ENCODE data around the gene ID1. TPM values are rescaled to one million over a fixed set of nuclear protein-coding genes. Genes with fewer than 3 reads are reported as not detected.
"Not testable (repeated sequence)": the region's sequence is repeated elsewhere in the genome, so short reads cannot be mapped to it uniquely, and the experiment has no call there.

Gene ID1
- total and polyA plus RNA-seq, 2 of the 13 experiments (the other 11 are each of a cell fraction or from before 2014, with no cell fraction given), result 320 to 419 TPM

DNA sequence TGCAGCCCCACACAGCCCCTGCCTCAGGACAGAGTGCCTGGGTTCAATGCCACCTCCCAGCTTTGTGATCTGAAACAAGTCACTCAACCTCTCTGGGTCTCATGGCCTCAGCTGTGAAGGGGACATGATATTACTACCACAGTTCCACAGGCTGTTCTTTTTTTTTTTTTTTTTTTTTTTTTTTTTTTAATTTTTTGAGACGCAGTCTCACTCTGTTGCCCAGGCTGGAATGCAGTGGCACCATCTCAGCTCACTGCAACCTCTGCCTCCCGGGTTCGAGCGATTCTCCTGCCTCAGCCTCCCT lies 8.7 kb upstream of the ID1 start:
- H3K36me3 ChIP-seq (replicated peaks in 1 of 2; ENCODE audit: control insufficient read depth in 1 of 2, insufficient read depth in 2 of 2, low read length in 2 of 2); ATAC-seq; FAIRE-seq; H3K9me3 ChIP-seq (ENCODE audit: low read length); in situ Hi-C loops (cut with HindIII; ENCODE audit: extremely low pct_ligation_motif_present, low pct_unique_long_range_greater_than_20kb); H2AFZ ChIP-seq (ENCODE audit: low read length); H4K20me1 ChIP-seq (ENCODE audit: insufficient read depth, low read length); DNase-seq (ENCODE audit: low spot score); BruUV-seq (replicated peaks); H3K27me3 ChIP-seq (ENCODE audit: control insufficient read depth in 1 of 2, insufficient read depth in 2 of 2, low read length in 2 of 2): not testable (repeated sequence)
- H3K27ac ChIP-seq (ENCODE audit: extremely low read length, insufficient read depth, low read length), result peak overlapping the region; percentile 90
- H3K9ac ChIP-seq (ENCODE audit: insufficient read depth, low read depth, low read length), result peak overlapping the region; percentile 78
- intact Hi-C loops (cut with micrococcal nuclease; ENCODE audit: unreplicated experiment), result loop anchor here (1.0 kb wide), 1 partner anchor 8 kb away; no protein-coding TSS in a partner anchor
- peaks cover 57% of the 10 kb centered on the region for H3K4me1 ChIP-seq (ENCODE audit: insufficient read depth, low read length)
- ChIA-PET POLR2A (interaction anchor here (1.1 to 4.2 kb wide), 8 partner anchors 9 to 28 kb away, joined by 3 to 183 read pairs (median 7); partner anchors contain the start of gene ID1), CTCF (ENCODE audit: low intra/inter-chr PET ratio, low total read pairs) (interaction anchor here (1.5 kb wide), 1 partner anchor 16 kb away, joined by 8 read pairs; no protein-coding TSS in a partner anchor)
- peak overlapping the region in 2 of 3 experiments; percentile 25 to 74; a peak in 4 of 6 replicates for H3K4me3 ChIP-seq (replicated peaks in 1 of 3; ENCODE audit: insufficient read depth in 1 of 3, low read depth in 2 of 3, low read length in 3 of 3)
- WGBS (ENCODE audit: low lambda C conversion rate), result 50% methylated on average over 4 of the region's 4 CpGs
- peak overlapping the region; percentile 78 for H3K4me2 ChIP-seq (ENCODE audit: low read depth, low read length)
- H3K79me2 ChIP-seq (ENCODE audit: insufficient read depth, low read length), result peaks cover 17% of the 10 kb centered on the region
- TF ChIP-seq HNRNPL (IDR thresholded peaks at IDR 0.05; ENCODE audit: low read depth, low read length) (peak; percentile 8; the same call in 1 of the 2 replicates), ZNF619 (CRISPR knock-in tag; IDR thresholded peaks at IDR 0.05) (peak; percentile 11; the same call in 1 of the 2 replicates), HNF4A (CRISPR knock-in tag; IDR thresholded peaks at IDR 0.05) (peak; percentile 16), ZBTB42 (CRISPR knock-in tag; IDR thresholded peaks at IDR 0.05) (peak; percentile 45; the same call in 1 of the 2 replicates), RBFOX2 (IDR thresholded peaks at IDR 0.05; ENCODE audit: low read depth, low read length) (0 out of 2 replicates have a peak, but pooled peaks have one; percentile 53), ZNF121 (CRISPR knock-in tag; IDR thresholded peaks at IDR 0.05) (peak; percentile 65; the same call in 1 of the 2 replicates), ZNF782 (CRISPR knock-in tag; IDR thresholded peaks at IDR 0.05; ENCODE audit: borderline replicate concordance) (0 out of 2 replicates have a peak, but pooled peaks have one; percentile 29), ZBTB7B (CRISPR knock-in tag; IDR thresholded peaks at IDR 0.05) (peak; percentile 24), KDM1A (CRISPR knock-in tag; IDR thresholded peaks at IDR 0.05) (0 out of 2 replicates have a peak, but pooled peaks have one; percentile 16), SP2 (CRISPR knock-in tag; IDR thresholded peaks at IDR 0.05) (peak; percentile 34; the same call in 1 of the 2 replicates)
- TF ChIP-seq, protein P1, sequence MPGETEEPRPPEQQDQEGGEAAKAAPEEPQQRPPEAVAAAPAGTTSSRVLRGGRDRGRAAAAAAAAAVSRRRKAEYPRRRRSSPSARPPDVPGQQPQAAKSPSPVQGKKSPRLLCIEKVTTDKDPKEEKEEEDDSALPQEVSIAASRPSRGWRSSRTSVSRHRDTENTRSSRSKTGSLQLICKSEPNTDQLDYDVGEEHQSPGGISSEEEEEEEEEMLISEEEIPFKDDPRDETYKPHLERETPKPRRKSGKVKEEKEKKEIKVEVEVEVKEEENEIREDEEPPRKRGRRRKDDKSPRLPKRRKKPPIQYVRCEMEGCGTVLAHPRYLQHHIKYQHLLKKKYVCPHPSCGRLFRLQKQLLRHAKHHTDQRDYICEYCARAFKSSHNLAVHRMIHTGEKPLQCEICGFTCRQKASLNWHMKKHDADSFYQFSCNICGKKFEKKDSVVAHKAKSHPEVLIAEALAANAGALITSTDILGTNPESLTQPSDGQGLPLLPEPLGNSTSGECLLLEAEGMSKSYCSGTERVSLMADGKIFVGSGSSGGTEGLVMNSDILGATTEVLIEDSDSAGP (CRISPR knock-in tag; IDR thresholded peaks at IDR 0.05; ENCODE audit: borderline replicate concordance), result 0 out of 2 replicates have a peak, but pooled peaks have one; percentile 43
- TF ChIP-seq, protein P2, sequence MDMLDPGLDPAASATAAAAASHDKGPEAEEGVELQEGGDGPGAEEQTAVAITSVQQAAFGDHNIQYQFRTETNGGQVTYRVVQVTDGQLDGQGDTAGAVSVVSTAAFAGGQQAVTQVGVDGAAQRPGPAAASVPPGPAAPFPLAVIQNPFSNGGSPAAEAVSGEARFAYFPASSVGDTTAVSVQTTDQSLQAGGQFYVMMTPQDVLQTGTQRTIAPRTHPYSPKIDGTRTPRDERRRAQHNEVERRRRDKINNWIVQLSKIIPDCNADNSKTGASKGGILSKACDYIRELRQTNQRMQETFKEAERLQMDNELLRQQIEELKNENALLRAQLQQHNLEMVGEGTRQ (IDR thresholded peaks at IDR 0.05; ENCODE audit: low read depth, low read length), result not testable (repeated sequence)
- TF ChIP-seq, protein P2 (CRISPR knock-in tag; IDR thresholded peaks at IDR 0.05; ENCODE audit: borderline replicate concordance), result peak; percentile 50; the same call in 1 of the 2 replicates
- TF ChIP-seq, protein P3, sequence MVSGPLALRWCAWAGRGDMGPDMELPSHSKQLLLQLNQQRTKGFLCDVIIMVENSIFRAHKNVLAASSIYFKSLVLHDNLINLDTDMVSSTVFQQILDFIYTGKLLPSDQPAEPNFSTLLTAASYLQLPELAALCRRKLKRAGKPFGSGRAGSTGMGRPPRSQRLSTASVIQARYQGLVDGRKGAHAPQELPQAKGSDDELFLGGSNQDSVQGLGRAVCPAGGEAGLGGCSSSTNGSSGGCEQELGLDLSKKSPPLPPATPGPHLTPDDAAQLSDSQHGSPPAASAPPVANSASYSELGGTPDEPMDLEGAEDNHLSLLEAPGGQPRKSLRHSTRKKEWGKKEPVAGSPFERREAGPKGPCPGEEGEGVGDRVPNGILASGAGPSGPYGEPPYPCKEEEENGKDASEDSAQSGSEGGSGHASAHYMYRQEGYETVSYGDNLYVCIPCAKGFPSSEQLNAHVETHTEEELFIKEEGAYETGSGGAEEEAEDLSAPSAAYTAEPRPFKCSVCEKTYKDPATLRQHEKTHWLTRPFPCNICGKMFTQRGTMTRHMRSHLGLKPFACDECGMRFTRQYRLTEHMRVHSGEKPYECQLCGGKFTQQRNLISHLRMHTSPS (CRISPR knock-in tag; IDR thresholded peaks at IDR 0.05; ENCODE audit: low read depth), result peak; percentile 21; the same call in 1 of the 2 replicates
- TF ChIP-seq, protein P4, sequence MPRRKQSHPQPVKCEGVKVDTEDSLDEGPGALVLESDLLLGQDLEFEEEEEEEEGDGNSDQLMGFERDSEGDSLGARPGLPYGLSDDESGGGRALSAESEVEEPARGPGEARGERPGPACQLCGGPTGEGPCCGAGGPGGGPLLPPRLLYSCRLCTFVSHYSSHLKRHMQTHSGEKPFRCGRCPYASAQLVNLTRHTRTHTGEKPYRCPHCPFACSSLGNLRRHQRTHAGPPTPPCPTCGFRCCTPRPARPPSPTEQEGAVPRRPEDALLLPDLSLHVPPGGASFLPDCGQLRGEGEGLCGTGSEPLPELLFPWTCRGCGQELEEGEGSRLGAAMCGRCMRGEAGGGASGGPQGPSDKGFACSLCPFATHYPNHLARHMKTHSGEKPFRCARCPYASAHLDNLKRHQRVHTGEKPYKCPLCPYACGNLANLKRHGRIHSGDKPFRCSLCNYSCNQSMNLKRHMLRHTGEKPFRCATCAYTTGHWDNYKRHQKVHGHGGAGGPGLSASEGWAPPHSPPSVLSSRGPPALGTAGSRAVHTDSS (CRISPR knock-in tag; conservative IDR thresholded peaks at IDR 0.05), result 0 out of 2 replicates have a peak, but pooled peaks have one; percentile 80
- TF ChIP-seq, protein P5, sequence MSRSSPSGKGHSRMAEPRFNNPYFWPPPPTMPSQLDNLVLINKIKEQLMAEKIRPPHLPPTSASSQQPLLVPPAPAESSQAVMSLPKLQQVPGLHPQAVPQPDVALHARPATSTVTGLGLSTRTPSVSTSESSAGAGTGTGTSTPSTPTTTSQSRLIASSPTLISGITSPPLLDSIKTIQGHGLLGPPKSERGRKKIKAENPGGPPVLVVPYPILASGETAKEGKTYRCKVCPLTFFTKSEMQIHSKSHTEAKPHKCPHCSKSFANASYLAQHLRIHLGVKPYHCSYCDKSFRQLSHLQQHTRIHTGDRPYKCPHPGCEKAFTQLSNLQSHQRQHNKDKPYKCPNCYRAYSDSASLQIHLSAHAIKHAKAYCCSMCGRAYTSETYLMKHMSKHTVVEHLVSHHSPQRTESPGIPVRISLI (CRISPR knock-in tag; IDR thresholded peaks at IDR 0.05; ENCODE audit: borderline replicate concordance), result peak; percentile 85; the same call in 1 of the 2 replicates

Measured in HepG2 (cell line).